HFF-Myc (cell line): ENCODE results near the gene ITGAE.

ENCODE experiments used
- DNase-seq: peaks from one replicate; pipeline ENCODE4 v3.0.0-alpha.2; 2011; ENCODE audit warnings: low read depth; ENCODE audit errors: extremely low read depth
- H3K4me3 ChIP-seq: replicated peaks from 2 replicates; pipeline ENCODE4 v1.5.1; 2011; ENCODE audit warnings: low read depth, mild to moderate bottlenecking, control low read depth, low read length
- TF ChIP-seq, protein P1 (sequence below): IDR thresholded peaks from 2 replicates; pipeline ENCODE4 v1.5.1; 2012; ENCODE audit warnings: mild to moderate bottlenecking, low read depth, low read length, control low read depth; ENCODE audit errors: missing control alignments

The ITGAE gene

DNA sequence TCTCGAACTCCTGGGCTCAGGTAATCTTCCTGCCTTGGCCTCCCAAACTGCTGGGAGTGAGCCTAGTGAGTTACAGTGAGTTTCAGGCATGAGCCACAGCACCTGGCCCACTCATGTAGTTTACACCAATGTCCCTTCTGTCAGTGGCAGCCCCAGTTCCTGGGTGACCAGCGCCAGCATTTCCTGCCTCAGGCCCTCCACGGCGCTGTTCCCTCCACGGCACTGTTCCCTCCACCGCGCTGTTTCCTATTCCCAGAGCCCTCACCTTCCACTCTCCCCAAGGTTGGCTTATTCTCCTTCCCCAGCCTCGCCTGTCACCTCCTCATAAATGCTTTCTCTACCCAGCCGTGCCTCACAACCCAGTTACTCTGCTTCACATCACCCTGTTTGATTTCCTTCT, 32.6 kb downstream of the ITGAE start:
- no peak for DNase-seq

DNA sequence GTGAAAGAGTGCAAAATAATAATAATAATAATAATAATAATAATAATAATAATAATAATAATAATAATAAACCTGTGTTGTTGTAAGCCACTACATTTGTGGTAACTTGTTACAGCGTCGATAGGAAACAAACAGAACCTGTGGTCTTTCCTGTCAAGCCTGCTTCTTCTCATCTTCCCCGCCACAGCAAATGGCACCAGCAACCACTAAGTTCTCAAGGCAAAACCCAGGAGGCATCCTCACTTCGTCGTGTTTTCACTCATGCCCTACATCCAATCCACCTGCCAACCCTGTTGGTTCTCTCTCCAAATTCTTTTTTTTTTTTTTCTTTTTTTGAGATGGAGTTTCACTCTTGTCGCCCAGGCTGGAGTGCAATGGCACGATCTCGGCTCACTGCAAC, 34.2 kb downstream of the ITGAE start:
- no peak for DNase-seq
- TF ChIP-seq, protein P1, sequence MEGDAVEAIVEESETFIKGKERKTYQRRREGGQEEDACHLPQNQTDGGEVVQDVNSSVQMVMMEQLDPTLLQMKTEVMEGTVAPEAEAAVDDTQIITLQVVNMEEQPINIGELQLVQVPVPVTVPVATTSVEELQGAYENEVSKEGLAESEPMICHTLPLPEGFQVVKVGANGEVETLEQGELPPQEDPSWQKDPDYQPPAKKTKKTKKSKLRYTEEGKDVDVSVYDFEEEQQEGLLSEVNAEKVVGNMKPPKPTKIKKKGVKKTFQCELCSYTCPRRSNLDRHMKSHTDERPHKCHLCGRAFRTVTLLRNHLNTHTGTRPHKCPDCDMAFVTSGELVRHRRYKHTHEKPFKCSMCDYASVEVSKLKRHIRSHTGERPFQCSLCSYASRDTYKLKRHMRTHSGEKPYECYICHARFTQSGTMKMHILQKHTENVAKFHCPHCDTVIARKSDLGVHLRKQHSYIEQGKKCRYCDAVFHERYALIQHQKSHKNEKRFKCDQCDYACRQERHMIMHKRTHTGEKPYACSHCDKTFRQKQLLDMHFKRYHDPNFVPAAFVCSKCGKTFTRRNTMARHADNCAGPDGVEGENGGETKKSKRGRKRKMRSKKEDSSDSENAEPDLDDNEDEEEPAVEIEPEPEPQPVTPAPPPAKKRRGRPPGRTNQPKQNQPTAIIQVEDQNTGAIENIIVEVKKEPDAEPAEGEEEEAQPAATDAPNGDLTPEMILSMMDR: no peak
- no peak overlapping the region for H3K4me3 ChIP-seq

More for the DNA sequence above, 32.6 kb downstream of the ITGAE start:
- no peak overlapping the region for H3K4me3 ChIP-seq
- TF ChIP-seq, protein P1: no peak

DNA sequence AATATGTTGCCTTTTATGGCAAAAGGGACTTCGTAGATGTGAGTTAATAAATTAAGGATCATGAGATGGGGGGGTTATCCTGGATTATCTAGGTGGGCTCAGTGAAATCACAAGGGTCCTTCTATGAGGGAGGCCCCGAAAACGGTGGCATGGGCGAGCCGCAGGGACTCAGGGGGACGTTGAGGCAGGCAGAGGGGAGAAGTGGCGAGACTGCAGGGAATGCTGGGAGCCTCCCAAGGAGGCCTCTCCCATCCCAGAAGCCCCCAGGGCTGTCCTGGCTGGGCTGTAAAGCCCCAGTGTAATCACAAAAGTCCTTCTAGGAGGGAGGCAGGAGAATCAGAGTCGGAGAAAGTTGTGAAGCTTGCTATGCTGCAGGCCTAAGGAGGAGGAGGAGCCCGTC, 35.0 kb downstream of the ITGAE start:
- H3K4me3 ChIP-seq: no peak overlapping the region
- no peak for DNase-seq
- TF ChIP-seq, protein P1: no peak

DNA sequence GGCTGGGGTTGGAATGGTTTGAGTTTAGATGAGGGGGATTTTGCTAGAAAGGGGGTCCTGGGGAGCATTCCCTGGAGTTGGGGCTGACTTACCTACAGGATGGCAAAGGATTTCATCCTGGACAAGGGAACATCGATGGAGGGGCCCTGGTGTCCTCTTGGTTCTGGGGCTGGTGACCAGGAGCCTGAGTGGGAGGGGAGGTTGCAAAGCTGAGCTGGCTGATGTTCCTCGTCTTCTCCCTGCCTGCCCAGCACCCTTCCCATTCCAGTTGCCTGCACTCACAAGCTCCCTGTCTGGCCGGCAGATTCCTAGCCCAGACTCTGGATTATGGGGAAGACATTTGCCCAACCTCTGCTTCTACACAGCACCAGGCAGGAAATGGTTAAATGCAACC, 37.2 kb downstream of the ITGAE start:
- H3K4me3 ChIP-seq: no peak overlapping the region
- TF ChIP-seq, protein P1: no peak
- no peak for DNase-seq

DNA sequence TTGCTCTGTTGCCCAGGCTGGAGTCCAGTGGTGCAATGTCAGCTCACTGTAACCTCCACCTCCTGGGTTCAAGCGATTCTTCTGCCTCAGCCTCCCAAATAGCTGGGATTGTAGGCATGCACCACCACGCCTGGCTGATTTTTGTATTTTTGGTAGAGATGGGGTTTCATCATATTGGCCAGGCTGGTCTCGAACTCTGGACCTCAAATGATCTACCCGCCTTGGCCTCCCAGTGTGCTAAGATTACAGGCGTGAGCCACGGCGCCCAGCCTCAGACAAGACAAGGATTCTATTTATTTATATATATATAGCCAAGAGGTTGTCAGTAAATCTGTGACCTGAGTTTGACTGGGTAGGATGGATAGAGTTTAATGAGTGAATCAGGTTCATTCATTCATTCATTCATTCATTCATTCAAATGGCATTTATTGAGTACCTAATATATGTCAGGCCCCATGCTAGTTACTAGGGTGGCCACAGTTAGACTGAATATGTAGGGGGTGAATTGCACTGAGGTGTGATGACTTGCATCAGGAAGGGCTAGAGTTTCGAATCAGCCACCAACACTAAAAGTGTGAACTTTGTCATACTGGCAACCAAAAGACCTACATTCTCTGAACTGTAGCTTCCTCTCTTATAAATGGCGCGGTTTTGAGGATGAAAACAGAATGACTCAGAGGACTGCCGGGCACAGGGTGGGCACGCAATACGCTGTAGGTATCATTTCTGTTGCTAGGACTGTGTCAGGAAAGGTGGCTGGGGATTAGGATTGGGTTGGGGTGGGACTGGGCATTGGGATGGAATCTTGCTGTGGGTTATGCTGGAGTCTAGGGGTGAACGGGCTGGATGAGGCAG, 37.8 kb downstream of the ITGAE start:
- no peak overlapping the region for H3K4me3 ChIP-seq
- TF ChIP-seq, protein P1: no peak

DNA sequence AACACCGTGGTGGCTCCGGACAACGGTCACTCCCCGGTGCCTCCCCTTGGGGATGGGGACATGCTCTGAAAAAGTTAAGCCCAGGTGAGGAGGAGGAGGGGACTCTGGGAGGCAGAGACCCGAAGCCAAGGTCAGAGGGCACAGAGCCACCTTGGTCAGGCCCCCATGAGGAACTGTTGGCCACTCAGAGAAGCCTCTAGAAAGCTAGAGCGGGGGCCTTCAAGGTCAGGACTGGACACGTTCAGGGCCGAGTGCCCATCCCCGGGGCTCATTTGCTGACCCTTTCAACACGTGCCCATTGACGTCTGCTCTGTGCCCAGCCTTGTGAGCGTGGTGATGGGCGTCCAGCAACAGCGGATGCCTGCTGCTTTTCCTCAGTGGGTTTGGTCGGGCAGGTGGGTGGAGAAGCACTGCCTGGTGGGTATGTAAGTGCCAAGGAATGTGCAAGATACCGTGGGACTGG, 39.0 kb downstream of the ITGAE start:
- DNase-seq: no peak
- no peak overlapping the region for H3K4me3 ChIP-seq
- TF ChIP-seq, protein P1: no peak

More for the DNA sequence above, 37.8 kb downstream of the ITGAE start:
- DNase-seq: no peak
